Uterus (tissue), 2 donors: ENCODE data around the gene LMAN2L.

Experiments used
- POLR2A ChIP-seq, 2 donors: fragments of 450-650 bp; IDR thresholded peaks; one replicate each; pipeline ENCODE4 v1.6.1; 2016; ENCODE audit warnings: antibody characterized with exemption in 2 of 2, mild to moderate bottlenecking in 1 of 2, moderate library complexity in 1 of 2
- TF ChIP-seq, protein P1 (sequence below), 4 experiments: fragments of 200-600 bp in 2 of 4; fragments of 450-650 bp in 2 of 4; sonication (generic) in 2 of 4; IDR thresholded peaks; one replicate each; pipeline ENCODE4 v1.5.1; 2016 to 2019; ENCODE audit warnings: antibody characterized with exemption in 4 of 4, mild to moderate bottlenecking in 2 of 4, moderate library complexity in 1 of 4

DNA sequence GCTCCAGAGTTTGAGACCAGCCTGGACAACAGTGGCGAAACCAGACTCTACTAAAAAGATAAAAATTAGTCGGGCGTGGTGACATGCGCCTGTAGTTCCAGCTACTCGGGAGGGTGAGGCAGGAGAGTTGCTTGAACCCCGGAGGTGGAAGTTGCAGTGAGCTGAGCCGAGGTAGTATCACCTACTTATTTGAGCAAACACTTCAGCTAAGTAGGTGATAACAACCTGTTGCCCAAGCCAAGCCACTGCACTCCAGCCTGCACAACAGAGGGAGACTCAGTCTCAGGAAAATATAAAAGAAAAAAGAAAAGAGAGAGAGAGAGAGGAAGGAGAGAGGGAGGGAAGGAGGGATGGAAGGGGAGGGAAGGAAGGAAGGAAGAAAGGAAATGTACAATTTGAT lies 76.0 kb downstream of the LMAN2L start:
- TF ChIP-seq, protein P1, sequence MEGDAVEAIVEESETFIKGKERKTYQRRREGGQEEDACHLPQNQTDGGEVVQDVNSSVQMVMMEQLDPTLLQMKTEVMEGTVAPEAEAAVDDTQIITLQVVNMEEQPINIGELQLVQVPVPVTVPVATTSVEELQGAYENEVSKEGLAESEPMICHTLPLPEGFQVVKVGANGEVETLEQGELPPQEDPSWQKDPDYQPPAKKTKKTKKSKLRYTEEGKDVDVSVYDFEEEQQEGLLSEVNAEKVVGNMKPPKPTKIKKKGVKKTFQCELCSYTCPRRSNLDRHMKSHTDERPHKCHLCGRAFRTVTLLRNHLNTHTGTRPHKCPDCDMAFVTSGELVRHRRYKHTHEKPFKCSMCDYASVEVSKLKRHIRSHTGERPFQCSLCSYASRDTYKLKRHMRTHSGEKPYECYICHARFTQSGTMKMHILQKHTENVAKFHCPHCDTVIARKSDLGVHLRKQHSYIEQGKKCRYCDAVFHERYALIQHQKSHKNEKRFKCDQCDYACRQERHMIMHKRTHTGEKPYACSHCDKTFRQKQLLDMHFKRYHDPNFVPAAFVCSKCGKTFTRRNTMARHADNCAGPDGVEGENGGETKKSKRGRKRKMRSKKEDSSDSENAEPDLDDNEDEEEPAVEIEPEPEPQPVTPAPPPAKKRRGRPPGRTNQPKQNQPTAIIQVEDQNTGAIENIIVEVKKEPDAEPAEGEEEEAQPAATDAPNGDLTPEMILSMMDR (IDR thresholded peaks at IDR 0.05), result no peak
- TF ChIP-seq POLR2A (IDR thresholded peaks at IDR 0.05), result no peak
